ACHN (cell line): ENCODE results near the gene CFAP99.

Experiments
- DNase-seq: peaks from one replicate; pipeline ENCODE4 v3.0.0-alpha.2; 2015
- in situ Hi-C: cut with HindIII; loops from 2 replicates; pipeline ENCODE4 v1.10.0; 2017; ENCODE audit warnings: low sequenced_read_pairs, low pct_ligation_motif_present, low pct_unique_long_range_greater_than_20kb

The CFAP99 gene

DNA sequence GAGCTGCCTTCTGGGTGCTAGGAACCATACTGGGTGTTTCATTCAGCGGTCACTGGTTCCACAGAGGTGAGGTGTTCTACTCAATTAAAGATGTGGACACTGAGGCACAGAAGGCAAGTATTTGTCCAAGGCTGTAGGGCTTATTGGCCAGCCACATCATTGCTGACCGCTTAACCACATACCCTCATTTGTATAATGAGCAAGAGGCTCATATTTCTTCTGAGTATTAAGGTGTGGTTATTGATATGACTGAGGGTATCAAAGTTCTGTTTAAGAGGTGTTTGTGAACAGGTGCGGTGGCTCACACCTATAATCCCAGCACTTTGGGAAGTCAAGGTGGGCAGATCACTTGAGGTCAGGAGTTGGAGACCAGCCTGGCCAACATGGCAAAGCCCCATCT lies 64.5 kb downstream of the CFAP99 start:
- no peak for DNase-seq
- in situ Hi-C loops, result no loop called here

DNA sequence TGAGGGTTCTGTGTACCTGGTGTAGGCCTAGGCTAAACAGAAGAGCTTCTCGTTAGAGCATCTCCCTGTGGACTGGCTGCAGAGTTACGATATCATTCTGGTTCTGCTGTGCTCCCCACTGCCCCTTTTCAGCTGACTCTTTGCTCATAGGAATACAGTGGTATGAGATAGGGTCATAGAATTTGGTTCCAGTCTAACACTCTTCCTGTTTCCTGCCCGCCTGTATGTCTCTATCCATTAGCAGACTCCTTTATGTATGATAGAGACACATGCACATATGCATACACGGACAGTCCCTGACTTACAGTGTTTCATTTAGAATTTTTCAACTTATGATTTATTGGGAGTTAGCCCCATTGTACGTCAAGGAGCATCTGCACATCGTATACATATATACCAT lies 65.4 kb downstream of the CFAP99 start:
- DNase-seq, result no peak
- in situ Hi-C loops, result no loop called here

DNA sequence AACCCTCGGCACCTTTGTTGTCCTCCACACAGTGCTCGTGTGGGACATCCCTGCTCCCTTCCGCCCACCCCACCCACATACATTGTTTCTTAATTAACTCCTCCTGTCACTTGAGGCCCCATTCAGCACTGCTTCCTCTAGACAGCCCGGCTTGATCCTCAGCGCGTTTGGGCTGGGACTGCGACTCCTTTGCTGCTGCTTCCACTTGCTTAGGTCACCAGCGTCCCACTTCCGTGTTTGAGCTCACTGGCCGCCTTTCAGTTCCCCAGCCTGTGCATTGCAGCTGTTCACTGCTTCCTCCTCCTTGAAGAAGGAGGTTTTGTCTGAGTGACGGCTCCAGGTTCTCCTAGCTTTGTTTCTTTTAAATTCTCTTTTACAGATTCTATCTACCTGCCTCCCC lies 66.2 kb downstream of the CFAP99 start:
- in situ Hi-C loops, result no loop called here
- DNase-seq, result no peak

DNA sequence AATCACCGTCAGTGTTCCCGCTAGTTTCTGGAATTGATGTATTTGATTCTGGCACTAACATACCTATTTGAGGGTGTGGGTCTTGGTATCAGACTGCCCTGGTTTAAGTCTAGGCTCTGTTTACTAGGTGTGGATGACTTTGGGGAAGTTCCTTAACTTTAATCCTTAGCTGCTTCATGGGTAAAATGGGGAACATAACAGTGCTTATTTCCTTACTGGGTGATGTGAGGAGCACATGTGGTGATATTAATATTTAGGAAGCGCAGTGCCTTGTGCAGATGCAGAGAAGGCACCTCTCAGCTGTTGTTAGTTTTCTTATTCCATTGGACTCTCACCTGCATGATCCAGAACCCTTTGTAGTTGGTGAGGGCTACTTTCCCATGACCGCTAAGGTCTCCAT lies 67.2 kb downstream of the CFAP99 start:
- in situ Hi-C loops, result no loop called here
- no peak for DNase-seq

DNA sequence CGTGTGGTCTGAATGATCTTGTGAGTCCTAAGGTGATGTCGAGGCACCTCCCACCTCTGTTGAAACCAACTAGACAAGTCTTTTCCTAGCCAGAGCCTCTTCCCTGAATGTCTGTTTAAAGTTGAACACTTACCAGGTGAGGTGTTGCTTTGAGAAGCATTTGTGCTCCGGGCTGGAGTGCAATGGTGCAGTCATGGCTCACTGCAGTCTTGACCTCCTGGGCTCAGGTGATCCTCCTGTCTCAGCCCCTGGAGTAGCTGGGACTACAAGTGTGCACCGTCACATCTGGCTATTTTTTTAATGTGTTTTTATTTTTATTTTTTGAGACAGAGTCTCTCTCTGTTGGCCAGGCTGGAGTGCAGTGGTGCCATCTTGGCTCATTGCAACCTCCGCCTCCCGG lies 68.2 kb downstream of the CFAP99 start:
- no peak for DNase-seq
- in situ Hi-C loops, result no loop called here

DNA sequence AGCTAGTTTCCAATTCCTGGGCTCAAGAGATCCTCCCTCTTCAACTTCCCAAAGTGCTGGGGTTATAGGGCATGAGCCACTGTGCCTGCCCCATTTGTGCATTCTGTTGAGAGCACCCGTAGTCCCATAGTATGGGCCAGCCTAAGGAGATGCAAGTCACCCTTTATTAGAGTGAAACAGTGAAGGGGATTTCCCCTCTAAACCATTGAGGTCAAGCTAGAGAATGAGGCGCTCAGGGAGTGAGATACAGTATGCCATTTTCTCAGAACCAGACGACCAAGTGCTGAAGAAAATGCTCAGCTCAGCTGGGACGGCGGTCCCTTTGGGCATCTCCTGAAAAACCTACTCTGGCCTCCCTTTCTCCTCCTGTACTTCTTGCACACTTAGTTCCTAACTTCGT lies 68.9 kb downstream of the CFAP99 start:
- DNase-seq, result no peak
- in situ Hi-C loops, result no loop called here

DNA sequence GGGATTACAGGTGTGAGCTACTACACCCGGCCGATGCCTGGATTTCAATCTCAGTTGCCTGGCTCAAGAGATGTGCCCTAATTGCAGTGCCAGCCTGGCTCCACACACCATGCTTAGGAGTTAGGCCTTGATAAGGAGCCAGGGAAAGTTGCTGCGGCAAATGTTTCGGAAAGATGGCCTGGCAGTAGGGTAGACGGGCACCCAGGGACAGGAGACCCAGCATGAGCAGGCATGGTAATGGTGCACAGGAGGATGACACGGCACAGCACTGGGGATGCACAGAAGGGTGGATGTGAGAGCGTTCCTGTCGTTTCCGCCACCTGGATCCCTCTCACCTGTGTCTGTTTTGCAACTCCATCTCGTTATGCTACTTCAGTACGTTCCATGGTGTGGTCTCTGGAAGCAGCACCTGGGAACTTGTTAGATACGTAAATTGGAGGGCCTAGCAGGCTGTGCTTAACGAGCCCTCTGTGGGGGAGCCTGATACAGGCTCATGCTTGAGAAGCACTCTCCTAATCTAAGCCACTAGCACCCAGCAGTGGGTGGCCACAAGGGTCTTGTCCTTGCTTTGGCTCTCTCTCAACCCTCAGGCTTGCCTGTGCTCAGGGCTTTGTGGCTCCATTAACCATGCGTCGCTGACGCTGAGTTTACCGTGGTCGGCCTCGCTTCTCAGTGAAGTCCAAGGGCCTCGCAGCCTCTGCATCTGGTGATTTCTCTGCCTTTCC lies 70.5 kb downstream of the CFAP99 start:
- no peak for DNase-seq
- in situ Hi-C loops, result no loop called here

DNA sequence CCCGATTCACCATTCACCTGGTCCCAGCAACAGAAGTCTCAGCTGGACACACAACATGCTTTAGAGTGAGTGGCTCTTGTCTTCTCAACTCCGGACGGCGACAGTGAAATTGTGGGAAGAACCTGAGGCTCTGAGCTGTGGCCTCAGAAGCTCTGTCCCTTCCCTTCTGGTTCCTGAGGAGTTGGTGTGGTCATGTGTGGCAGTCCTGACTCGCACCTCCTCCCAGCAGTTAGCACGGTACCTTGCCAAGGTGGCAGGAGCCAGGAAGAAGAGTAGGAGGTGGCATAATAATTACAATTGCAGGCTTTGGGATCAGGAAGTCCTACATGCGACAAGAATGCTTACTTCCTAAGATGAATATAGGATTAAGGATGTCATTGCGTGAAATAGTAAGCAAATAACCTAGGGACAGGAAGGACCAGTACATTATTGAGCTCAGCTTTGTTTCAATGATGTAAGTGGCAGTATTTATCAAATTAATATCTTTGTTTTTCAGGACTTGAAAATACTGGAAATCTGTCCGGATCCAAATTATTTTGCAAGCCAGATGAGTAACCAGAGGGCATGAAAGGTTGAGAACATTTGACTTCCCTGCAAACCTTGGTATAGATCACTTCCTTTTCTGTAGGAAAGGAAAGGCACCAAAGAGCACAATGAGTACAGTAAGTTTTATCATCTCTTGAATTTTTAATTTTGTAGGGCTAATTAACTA lies 71.2 kb downstream of the CFAP99 start:
- no peak for DNase-seq
- in situ Hi-C loops, result no loop called here

DNA sequence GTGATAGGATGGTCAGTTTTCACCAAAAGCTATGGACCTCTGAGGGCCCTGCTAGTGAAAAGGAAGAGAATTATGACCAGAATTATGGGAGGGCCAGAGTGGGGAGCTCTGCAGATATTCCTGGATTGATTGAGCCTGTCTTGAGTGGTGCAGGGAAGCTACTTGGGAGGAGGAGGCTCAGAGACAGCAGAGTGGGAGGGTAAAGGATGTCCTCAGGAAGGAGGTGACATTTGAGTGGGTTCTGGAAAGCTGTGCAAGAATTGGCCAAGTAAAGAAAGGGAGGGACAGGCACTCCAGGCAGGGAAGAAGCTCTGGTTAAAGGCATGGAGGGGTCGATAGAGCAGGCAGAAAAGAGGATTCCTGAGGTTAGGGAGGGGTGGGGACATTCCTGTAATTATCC lies 74.2 kb downstream of the CFAP99 start:
- in situ Hi-C loops, result no loop called here
- DNase-seq, result no peak

DNA sequence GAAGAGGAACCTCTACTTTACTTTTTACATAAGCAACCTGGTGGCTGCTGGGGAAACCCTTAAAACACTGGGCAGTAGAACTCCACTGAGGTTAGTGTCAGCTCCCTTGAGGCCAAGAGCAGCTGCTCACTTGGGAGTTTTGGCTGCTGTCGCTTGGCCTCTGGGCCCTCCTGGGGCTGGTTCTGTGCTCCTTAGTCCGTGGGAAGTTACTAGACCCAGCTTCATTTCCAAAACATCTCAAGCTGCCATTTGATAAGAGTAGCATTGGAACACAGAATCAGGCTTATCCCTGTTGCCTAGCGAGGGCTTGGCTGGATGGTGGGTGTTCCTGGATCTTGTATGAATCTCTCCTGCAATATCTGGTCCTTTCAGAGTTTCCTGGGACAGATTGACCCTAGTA lies 76.2 kb downstream of the CFAP99 start:
- in situ Hi-C loops, result no loop called here
- DNase-seq, result no peak

DNA sequence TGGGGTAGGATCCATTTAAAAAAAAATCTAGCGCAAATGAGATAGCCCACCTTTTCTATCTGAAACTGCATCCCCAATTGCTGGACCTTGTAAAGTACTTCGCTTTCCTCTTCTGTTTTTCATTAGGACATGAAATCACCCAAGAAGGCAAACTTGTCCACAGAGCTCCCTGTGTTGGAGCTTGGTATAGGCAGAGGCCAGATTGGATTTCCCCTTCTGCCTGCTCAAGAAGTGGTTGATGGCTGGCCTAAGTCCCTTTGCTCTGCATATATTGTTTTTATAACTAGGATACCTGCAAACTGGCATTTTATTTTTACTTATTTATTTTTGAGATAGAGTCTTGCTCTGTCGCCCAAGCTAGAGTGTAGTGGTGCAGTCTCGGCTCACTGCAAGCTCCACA lies 78.6 kb downstream of the CFAP99 start:
- no peak for DNase-seq
- in situ Hi-C loops, result no loop called here

DNA sequence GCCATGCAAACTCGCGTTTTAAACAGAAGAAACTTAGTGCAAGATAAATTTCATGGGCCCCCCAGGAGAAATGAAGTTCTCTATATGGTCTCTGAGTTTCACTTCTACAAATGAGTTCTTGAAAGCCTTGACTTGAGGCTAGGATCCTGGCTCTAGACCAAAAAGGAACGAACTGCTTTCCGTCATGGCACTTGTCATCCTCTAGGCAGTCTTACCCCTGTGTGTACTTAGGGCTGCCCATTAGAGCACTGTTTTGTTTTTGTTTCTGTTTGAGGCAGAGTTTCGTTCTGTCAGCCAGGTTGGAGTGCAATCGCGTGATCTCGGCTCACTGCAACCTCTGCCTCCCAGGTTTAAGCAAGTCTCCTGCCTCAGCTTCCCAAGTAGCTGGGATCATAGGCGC lies 79.2 kb downstream of the CFAP99 start:
- in situ Hi-C loops, result no loop called here
- DNase-seq, result no peak

DNA sequence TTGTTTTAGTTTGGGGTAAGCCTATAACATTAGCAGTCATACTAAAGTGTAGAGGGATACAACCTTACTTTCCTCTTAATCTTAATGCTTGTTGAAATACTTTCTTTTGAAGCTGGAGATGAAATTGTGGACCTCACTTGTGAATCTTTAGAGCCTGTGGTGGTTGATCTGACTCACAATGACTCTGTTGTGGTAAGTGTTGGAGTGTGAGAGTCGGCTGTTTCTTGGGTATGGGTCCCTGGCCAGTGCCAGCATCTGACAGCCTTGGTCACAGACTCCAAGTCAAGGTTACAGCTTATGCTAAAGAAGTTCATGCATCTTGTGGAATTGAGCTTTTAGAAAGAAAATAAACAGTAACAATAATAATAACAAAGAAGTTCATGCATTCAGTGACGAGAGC lies 81.8 kb downstream of the CFAP99 start:
- in situ Hi-C loops, result no loop called here
- no peak for DNase-seq

DNA sequence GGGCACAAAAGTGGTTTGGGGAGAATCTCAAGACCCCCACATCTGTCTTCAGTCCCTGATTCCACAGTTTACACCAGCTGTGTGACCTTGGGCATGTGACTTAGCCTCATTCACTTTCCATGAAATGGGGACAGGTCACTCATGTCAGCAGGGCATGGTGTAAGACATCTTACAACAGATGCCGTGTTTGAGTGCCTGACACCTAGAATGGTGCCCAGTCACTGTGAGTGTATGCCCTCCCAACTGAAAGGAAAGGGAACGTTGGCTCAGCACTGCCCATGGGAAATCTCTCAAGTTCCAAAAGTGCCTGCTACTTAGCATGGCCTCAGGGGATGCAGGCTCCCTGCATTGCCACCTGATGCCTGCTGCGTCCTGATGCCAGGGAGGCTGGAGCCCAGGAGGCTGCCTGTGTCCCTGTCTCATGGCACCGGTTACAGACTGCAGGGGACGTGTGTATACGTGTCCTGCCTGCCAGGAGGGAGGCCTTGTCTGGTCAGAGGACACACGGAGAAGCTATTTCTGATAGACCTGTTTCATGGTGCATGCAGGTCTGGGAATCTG lies 82.4 kb downstream of the CFAP99 start:
- no peak for DNase-seq
- in situ Hi-C loops, result no loop called here

DNA sequence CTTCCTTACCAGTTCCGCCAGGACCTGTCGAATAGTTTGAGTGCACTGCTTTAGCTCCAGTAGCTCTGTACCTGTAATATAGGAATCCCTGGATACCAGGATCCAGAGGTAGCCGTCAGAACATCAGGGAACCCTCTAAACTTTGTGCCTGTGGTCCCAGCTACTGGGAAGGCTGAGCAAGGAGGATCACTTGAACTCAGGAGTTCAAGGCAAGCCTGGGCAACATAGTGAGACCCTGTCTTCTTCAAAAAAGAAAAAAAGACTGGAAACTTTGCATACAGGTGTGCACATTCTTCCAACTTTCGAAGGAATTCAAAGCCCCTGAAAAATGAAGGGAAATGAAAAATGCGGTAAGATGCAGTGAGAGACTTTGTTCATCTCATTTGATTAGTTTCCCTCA lies 85.1 kb downstream of the CFAP99 start:
- no peak for DNase-seq
- in situ Hi-C loops, result no loop called here

DNA sequence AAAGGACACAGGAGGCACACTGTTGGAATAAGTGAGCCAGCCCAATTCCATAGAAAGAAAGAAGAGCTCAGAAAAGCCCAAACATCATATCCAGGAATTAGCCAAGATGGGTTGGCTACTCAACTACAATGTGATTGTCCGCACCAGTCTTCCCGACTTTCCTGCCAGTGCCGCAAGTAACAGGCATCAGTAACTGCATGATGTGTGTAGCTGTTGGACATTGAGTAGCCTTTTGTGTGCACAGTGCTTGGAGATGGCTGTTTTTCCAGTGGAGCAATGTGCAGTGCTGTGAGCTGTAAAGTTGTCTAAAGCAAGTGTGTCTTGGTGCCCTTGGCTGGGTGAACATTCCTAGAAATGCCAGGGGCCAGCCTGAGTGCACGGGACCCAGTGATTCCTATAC lies 88.5 kb downstream of the CFAP99 start:
- in situ Hi-C loops, result no loop called here
- DNase-seq, result no peak

DNA sequence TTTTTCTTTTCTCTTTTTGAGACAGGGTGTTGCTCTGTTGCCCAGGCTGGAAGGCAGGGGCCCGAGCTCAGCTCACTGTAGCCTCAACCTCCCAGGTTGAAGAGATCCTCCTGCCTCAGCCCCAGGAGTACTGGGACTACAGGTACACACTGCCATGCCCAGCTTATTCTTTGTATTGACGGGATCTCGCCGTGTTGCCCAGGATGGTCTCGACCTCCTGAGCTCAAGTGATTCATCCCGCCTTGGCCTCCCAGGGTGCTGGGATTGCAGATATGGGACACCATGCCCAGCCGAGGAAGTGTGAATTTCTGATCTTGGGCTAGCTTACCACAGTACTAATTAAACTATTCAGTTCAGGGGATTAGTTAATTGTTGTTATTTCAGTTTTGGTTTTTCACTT lies 89.1 kb downstream of the CFAP99 start:
- DNase-seq, result no peak
- in situ Hi-C loops, result no loop called here

DNA sequence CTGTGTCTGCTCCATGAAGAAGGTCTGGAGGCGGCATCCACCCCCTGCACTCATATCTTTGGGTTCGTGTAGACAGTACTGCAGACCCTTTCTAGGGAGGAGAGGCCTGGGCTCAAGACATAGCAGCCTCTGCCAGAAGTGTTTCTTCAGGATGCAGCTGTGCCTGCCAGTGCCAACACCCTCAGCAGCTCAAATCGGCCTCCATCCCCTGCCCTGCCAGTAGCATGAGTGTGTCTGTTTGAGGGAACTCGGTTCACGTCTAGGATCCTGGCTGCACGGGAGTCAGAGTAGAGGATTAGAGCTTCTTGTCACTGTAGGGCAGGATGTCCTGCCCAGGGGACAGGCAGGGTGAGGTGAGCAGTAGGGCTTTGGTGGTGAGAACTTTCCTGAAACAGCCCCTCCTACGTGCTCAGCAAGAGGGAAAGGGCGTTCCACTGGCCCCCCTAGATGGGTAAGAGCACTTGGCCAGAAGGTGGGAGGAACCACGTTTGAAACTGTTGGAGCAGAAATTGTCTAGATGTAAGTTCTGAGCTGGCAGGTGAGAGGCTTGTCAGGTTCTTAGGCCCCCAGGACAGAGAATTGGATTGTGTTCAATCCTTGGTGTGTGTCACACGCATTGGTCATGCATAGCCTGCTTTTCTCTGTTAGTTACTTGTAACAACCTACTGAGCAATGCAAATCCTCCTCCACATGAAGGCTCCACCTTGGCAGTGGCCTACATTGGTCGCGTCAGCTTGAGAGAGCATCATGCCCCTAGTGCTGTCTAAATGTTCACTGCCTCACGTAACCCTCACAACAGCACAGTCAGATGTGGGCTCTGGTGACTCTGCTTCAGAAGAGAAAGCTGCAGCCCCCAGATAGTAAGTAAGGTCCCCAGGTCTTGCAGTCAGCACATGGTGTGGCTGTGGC lies 91.8 kb downstream of the CFAP99 start:
- in situ Hi-C loops, result no loop called here
- DNase-seq, result no peak

DNA sequence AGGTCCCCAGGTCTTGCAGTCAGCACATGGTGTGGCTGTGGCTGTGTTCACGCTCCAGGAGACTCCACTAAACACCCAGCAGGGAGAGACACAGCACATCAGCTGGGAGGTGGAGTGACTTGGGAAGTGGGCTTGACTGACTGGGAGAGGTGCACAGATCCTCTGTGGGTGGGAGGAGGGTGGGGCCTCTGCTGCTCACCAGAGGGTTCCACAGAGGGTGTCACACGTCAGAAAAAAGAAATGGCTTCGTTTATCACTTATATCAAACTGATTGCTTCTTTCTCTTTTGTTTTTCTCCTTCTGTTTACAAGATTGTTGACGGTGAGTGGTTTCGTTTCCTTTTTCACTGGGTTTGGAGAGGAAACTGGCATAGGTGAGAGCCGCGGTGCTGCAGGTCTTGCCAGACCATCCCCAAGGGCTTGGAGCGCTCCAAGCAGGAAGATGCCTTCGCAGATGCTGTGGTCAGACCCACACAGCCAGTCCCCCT lies 92.9 kb downstream of the CFAP99 start:
- DNase-seq, result no peak
- in situ Hi-C loops, result no loop called here
